Activated effector memory CD4-positive, alpha-beta T cell treated with anti-CD3 and anti-CD28 coated beads, Interleukin-2, amount 50 U/mL, for 16 hours (primary cell): ENCODE measurements around the gene EVI5.

ENCODE experiments used
- DNase-seq: peaks from one replicate; pipeline ENCODE4 v3.0.0-alpha.2; 2020

Gene EVI5

DNA sequence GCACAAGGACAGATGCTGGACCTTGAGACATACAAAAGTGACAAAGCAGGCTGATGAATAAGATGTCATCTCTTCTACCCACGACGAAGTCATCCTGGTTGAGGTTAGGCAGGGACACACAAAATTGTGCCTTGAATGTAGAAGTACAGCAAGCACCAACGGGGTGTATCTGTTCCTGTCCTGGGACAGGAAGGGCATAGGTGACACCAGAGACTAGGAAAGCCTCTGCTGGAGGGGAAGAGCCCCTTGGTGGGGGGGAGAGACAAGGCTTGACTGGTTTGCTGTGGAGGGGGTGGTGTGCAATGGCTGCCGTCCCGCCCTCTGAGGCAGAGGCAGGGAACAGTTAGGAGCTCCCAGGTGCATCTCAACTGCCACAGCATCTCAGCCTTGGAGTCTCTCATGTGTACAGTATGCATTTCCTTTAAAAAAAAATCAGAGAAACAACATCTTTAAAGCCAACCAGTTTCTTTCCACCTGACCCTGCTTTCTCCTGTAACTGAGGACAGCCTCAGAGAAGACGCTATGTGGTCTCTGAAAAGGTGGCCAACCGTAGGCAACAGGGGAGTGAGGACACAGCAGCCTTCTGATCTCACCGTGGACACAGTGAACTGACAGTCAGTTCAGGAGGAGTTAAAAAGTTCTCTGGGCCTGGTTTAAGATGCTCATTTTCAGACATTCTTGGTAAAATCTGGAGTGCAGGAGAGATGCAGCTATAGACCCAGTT is 280.5 kb downstream of the EVI5 start:
- no peak for DNase-seq

DNA sequence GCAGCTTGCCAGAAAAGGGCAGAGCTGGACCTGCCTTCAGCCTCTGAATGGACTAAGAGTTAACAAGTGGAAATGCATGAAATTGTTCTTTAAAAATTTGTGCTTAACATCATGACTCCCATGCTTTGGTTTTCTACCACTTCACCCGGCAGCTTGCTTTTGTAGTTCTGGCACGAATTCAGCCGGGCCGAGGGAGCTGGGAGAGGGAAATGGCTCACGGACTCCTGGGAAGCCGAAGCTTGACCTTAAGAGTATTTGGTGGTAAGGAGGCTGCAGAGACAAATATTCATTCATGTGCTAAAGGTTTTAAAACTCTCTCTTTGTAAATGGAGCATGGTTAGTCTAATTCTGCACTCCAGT is 281.0 kb downstream of the EVI5 start:
- no peak for DNase-seq

DNA sequence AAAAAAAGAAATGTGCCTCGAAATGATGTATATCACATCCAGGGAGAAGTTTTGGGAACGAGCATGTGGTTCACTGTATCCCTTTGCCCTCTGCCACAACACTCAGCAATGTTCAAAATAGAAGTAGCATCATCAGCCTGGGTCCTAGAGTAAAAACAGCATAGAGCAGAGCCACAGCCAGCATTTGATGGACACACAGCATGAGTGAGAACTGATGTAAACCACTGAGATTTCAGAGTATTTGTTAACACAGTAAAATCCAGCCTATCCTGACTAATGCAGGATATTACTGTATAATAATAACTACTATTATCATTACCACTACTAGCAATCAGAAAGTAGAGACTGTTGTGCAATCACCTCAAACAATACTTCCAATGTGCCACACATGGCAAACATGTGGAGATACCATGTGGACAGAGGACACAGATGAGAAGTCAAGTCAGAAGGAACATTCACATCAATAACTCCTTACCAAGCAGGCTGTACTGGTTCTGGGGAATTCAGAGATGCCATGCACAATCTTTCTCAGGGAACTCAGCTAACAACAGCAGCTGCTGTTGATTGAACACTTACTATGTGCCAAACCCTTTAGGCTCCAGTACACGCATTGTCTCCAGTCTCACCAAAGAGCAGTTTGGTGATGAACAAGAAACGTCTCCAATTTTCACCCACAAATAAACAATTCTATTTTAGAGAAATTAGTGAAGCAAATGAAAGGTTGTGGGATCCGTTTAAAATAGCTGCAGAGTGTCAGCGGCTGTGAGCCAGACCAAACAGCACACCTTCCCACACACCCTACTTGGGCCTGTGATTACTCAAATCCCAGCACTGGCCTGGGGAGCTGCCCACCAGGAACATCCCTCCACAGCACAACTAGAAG is 281.6 kb downstream of the EVI5 start:
- no peak for DNase-seq

DNA sequence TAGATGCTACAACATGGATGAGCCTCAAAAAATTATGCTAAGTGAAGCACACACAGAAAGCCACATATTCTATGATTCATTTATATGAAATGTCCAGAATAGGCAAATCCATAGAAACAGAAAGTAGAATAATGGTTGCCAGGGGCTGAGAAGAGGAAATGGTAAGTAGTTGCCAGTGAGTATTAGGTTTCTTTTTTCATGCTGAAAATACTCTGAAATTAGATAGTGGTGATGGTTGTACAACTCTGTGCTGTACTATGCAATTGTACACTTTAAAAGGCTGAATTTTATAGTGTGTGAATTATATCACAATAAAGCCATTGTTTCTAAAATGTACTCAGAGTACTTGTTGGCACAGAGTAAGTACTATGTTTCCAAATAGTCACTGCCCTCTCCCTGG is 282.7 kb downstream of the EVI5 start:
- no peak for DNase-seq

DNA sequence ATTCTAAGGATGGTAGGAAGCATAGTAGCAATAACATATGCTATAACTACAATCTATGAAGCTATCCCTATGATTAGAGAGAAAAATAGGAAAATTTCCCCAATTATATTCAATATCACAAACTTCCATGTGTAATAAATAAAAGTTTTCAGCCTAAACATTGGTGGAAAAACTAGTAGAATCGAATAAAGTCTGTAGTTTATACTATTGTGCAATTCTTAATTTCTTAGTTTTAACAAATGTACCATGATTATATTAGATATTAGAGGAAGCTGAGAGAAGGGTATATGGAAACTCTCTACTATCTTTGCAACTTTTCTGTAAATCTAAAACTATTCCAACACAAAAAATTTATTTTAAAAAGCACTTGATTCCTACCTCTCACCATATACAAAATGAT is 284.4 kb downstream of the EVI5 start:
- DNase-seq, result no peak

DNA sequence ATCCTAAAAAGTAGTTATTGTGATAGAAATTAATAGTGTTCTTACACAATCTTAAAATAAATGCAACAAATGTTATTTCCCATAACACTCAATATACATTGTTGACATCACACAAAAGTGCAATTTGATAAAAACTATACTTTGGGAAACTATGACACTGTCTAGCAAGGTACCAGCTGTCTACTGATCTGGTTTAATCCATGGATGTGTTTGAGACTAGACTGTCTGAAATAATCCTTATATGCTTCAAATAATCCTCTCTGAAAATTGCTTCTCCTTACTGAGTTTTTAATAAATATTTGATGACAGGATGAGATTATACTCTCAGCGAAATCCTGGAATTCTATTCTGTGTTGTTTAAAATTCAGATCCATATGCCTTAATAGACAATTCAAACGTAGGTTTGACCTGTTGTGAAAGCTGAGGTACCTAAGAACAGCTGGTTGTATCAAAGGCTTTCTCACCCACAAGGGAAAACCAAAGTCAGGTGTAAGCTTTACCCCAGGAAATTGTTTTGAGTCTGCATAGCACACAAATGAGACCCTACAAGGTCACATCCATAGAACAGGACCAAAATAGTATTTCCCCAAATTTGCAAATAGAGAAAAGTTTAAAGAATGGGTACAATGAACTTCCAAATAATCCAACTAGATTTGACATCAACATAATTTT is 289.4 kb downstream of the EVI5 start:
- no peak for DNase-seq

DNA sequence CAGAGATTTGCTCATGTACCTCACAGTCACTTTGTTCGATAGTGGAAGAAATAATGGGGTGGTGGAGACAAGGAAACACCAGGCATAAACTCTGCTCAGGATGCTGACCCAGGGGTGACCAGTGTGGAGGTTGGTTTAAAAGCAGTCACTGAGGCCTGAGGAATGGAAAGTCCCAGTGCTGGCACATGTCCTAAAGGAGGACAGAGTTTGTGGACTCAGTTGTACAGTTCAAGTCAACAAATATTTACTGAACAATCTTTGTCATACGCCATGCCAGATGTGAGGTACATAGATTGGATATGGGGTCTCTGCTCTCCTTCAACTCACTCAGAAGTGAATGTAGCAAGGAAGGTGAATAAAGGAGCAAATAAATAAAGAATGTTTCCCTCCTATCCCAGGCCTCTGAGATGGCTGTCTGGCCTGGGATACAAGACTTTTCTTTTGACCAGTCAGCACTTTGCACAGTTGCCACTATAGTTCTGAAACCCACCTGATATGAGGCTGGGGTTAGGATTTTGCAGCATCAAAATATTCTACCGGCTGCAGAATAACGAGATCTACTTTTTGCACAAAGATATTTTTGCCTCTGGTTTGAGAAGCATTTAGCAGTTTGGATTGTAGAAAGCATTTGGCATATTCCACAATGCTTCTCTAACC is 290.3 kb downstream of the EVI5 start:
- DNase-seq, result no peak

DNA sequence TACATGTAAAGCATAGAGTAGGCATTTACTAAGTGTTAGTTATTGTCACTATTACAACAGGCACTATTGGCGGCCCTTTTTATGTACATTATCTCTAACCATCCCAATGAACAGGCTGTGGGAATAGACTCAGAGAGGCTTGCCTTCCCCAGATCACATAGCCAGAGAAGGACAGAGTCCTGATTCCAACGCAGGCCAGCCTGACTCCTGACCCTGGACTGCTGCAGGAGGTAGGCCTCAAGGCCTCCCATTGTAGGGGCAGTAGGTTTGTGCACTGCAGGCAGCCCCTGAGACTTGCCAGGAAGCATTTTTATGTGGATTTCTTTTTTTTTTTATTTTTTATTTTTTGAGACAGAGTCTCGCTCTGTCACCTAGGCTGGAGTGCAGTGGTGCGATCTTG is 291.8 kb downstream of the EVI5 start:
- DNase-seq, result no peak

DNA sequence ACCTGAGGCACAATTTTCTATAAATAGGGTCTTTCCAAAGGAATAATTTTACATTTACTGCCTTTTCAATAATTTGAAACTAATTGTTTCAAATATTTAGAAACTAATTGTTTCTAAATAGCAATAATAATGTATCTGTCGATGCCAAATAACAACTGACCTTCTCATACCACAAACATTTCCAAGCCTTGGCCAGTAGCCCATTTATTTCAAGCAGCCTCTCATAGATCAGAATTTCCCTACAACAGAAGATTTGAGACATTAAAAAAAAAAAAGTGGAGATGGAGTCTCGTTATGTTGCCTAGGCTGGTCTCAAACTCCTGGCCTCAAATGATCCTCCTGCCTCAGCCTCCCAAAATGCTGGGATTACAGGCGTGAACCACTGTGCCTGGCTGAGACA is 296.1 kb downstream of the EVI5 start:
- no peak for DNase-seq

DNA sequence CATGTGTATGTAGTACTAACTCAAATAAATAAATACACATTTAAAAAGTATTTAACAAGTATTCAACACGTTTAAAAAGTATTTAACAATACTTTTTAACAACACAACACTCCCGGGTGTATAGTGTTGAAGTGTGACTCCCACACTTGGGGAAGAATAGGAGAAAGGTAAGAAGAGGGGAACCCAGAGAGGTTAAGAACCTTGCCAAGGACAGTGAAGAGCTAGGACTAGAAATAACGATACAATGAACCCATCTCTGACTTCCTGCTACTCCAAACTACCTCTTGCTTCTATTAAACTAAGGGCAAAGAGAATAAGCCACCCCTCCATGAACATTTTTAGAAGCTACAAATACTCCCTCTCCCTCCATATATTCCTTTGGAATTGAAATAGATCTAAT is 296.5 kb downstream of the EVI5 start:
- DNase-seq, result no peak

DNA sequence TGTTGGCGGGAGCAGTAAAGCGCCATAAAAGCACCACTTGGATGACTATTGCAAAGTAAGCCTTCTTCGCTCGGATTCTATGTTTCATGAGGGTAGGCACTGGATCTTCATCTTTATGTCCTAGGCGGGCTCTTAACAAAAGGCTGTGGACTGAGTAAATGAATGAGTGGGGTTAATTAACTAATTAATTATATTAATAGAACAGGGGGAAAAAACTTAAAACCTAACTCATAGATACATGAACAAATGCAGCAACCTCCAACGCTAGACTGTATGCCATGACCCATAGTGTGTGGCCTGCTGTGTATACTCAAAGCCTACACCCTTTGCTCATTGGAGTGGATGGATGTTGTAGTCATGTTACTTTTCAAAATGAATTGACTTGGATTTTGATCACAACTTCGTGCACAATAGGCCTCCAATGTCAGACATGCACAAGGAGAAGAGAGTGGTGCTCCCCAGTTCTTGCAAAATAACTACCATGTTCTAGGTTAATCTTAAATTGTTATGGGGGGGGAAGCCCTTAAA is 297.8 kb downstream of the EVI5 start:
- DNase-seq, result no peak

DNA sequence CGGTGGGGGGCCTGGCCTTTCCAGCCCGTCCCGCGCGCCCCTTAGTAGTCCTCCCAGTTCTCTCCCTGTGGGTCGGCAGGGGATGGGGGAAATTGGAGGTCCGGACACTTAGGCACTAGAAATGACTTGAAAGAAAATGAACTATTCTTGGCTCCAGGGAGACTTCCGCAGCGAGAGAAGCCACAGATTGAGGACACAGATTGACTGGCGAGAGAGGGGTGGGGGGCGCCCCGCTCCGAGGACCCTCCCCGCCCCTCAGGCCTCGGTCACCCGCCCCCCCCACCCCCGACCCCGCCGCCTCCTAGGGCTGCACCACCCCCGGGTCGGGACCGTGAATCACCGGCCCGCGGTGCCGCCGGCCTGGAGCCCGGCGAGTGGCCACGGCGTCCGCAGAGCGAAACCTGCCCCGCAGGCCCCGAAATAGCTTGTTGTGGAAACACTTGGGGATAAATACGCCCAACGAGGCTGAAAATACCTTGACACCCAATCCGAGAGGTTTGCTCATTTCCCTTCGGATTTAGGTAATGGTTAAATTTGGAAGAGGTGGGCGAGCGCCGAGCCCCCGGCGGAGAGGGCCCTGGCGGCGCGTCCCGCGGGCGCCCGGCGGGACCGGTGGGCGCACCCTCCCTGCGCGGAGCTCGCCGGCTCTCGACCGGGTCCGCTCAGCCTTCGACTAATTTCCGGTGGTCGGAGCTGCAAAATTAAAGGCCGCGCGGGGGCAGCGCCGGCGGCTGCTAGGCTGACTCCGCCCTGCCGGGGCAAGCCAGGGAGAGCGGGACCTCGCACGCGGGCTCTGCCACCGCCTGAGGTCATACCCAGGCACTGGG is 298.4 kb downstream of the EVI5 start, which contains the start of gene GFI1:
GFI1 (minus strand) TSS at position 675 of the 827 bp plus-strand sequence. CDS start 3,438 bp downstream, outside the sequence.
- DNase-seq, result peak; percentile 87

DNA sequence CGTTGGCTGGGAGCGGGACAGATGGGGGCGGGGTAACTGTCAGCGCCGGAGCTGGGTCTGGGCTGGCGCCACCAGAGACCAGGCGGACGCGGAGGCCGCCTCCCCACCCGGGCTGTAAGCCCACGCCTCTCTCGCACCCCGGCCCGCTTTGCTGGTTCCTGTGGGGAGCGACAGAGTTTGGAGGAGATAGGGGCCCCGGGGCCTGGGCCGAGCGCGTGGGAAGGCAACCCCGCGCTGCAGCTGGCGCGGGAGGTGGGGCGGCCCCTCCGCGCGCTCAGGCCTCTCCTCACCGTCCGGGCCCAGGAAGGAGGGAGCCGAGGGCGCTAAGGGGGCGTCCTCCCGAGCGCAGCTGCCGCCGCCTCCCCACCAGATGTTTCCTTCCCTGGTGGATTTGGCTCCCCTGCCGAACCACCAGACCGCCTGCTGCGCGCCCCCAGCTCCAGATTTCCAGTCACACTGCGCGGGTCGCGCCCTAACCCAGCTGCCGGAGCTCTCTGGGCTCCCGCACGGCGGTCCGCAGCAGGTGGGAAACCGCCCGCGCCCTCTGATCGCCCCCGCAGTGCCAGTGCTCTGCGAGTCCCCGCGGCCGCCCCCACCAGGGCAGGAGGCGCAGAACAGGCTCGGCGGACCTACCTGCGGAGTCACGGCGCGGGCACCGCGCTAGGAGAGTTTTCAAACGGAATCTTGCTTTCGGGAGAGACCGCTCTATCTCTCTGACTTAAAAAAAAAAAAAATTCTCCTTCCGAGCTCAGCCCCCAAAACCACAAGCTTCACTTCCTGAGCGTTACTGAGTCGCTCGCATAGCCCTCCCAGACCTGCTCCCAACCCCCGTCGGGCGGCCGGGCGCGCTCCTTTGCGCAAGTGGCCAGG is 299.3 kb downstream of the EVI5 start:
- peak; percentile 93 for DNase-seq

DNA sequence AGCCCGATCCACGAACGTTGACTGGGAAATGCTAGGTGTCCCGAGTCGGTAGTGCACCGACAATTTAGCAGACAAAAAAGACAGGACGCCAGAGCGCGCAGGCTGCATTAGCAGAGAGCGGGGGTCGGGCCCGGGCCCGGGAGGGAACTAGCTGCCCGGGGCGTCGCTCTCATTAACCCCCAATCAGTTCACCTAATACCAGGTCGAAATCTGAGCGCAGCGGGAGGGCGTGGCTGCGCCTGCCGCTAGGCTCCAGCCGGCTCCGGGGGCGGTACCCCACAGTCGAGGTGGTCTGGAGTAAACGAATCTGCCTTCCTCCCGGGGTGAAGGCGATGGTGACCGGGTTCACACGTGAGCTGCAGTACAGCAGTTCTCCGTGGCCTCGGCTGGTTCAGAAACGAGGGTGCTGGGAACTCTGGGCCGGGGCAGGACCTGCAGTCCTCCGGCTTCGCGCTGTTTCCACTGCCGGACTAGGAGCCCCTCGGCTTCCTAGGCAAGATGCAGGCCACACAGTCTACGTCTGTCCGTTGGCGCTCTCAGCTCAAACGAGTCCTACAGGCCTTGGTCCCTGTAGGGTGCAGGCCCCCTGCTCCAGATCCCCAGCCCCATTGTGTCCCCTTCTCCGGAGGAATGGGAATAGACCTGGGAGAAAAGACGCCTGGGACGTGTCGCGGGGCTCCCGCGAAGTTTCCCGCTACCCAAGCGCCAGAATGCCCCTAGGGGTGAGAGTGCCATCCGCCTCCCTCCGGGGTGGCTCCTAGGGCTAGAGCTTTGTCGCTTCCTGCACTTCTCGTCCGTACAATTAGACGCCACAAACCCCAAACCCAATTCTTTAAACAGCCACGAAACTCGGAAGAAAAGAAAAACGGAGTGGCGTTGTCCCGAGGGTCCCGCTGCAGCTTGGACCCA is 300.2 kb downstream of the EVI5 start:
- DNase-seq, result peak; percentile 88

DNA sequence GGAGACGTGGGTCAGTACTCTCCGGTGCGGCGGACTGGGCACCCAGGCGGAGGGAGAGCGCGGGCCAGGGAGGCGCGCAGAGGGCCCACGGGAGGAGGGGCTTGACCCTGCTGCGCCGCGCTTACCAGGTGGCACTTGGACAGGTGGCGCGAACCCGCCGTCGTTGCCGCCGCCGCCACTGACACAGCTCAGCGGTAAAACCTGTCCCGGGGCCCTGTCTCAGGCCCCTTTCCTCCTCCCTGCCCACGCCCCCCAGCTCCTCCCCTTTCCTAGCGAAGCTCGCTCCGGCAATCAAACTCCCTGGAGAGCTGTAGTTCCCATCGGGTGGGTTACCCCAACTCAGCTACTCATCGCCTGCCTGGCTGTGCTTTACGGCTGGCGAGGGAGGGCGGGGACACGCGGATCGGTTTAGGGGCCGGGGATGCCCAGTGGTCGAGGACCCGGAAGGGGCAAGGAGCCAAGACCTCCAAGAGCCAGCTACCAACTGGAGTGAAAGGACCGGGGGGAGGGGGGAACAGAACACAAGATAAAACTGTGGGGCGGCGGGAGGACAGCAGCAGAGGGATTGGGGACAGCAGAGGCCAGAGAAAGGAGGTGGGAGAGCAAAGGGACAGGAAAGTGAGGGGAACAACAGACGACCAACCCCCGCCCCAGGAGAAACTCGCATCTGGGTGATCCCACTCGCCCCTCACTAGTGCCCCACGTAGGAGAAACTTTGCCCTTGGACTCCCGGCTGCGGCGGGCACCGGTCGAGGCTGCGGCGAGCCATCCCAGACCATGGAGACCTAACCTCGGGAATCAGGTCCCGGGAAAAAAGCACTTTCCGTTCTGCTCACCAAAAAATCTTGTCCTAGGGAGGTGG is 301.1 kb downstream of the EVI5 start:
- peak; percentile 86 for DNase-seq

DNA sequence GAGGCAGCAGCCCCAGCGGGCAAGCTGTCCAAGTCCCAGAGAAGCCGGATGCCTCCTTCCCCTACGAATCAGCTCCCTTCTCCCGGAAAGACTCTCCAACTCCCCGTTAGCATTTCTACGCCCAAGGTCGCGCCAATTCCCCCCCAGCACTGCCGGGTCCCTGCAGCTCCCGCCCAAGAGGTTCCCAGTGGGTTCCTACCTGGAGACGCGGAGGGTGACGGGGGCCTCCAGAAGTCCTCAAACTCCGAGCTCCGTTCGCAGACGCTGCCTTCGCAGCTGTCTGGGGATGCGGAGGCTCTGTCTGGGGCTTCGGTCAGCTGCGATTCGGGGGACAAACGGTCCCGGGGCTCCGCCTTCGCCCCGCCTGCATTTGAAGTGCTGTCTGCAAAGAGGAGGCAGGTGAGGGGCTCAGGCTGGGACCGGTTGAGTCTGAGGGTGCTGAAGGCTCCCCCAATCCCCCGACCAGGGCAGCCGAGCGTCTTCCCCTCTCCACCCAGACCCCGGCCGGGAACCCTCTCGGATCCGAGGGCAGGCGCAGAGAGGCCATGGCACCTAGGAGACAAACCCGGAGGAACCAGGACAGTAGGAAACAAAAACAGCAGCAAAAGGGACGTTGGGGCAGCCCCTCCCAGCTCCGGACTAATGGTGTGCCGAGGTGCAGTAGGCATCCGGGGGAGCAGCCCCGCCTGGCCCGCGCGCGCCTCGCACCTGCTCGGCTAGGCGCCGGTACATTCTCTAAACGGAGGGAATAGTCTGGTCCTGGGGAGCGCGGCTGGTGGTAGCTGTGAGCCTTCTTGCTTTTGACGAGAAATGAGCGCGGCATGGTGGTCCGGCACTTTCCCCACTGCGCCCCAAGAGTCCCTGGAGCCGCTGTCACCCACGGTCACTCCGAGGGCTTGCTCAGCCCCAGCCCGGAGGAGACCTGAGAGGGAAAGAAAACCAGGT is 302.0 kb downstream of the EVI5 start:
- peak; percentile 75 for DNase-seq

DNA sequence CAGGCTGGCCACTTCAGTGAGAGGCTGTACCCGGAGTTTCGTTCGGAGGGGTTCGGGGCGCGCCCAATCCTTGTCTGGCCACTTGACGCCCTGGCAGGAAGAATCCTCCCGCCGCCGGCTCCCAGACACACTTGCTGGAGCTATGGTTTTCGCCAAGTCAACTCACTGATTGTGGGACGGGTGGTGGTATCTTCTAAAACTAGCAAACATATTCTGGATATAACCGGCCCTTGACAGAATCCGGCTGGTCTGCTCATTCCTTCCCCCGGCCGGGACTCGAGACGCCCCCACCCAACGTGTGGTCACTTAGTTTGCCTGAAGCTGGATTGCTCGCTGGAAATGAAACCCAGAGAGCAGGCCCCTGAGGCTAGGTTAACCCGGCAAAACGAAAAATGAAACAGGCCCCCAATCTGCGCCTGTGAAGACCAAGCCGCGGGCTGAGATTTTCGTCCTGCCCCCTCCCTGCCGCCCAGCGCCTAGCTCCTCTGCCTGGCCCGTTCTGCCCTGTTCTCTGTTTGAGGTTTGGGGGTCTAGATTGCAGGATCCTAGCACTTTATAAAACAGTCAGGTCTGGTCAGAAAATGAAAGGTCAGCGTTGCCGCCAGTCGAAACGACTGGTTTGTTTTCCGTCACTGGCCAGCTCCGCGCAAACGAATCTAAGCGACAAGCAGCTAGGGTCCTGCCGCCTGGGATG is 302.8 kb downstream of the EVI5 start:
- DNase-seq, result no peak
